Heart left ventricle (tissue), 16 donors: Measurements from ENCODE around the gene ELF4. TPM values are rescaled to one million over a fixed set of nuclear protein-coding genes. Genes with fewer than 3 reads are reported as not detected.

Source experiments
- ATAC-seq, 4 donors: fragments of 200-7000 bp; cut with Tn5 transposase; one replicate each; pipeline ENCODE4 v1.9.1; 2020 to 2022; ENCODE audit warnings: moderate library complexity in 4 of 4, mild to moderate bottlenecking in 3 of 4, moderate number of reproducible peaks in 1 of 4
- DNase-seq, 5 donors: peaks; one replicate each; pipeline ENCODE4 v3.0.0-alpha.2; 2020
- H3K27ac ChIP-seq, 12 donors: fragments of 200-600 bp; sonication (generic) in 4 of 12; one replicate each; pipeline versions ENCODE4 v1.5.0 to v1.8.0; 2016 to 2022; ENCODE audit warnings: mild to moderate bottlenecking in 2 of 12
- H3K27me3 ChIP-seq, 9 donors: fragments of 200-600 bp; sonication (generic) in 2 of 9; one replicate each; pipeline versions ENCODE4 v1.5.1 to v1.8.0; 2016 to 2022; ENCODE audit warnings: mild to moderate bottlenecking in 3 of 9
- H3K36me3 ChIP-seq, 9 donors: fragments of 200-600 bp; sonication (generic) in 2 of 9; one replicate each; pipeline versions ENCODE4 v1.5.0 to v1.8.0; 2018 to 2022; ENCODE audit warnings: mild to moderate bottlenecking in 2 of 9
- H3K4me1 ChIP-seq, 12 donors: fragments of 200-600 bp; sonication (generic) in 4 of 12; one replicate each; pipeline versions ENCODE4 v1.5.0 to v1.8.0; 2016 to 2022; ENCODE audit warnings: mild to moderate bottlenecking in 3 of 12
- H3K4me3 ChIP-seq, 12 donors: fragments of 200-600 bp; sonication (generic) in 4 of 12; one replicate each; pipeline versions ENCODE4 v1.5.0 to v1.8.0; 2017 to 2022; ENCODE audit warnings: mild to moderate bottlenecking in 9 of 12, moderate library complexity in 4 of 12
- H3K9me3 ChIP-seq, 12 donors: fragments of 200-600 bp; sonication (generic) in 4 of 12; one replicate each; pipeline versions ENCODE4 v1.5.0 to v1.8.0; 2016 to 2022; ENCODE audit warnings: mild to moderate bottlenecking in 1 of 12
- POLR2A ChIP-seq, 2 donors: fragments of 450-650 bp; IDR thresholded peaks; one replicate each; pipeline ENCODE4 v1.6.1; 2017; ENCODE audit warnings: antibody characterized with exemption in 2 of 2, mild to moderate bottlenecking in 2 of 2, moderate library complexity in 2 of 2
- WGBS, 4 donors: extraction: QIAGEN DNeasy Blood & Tissue Kit in 2 of 4; methylation state at CpG; one replicate each; pipeline versions ENCODE4 v1.1.5 to v1.1.7; 2013 to 2018; 5-methylcytosine and 5-hydroxymethylcytosine counted together
- intact Hi-C, 10 donors: fragments of 100-400 bp; cut with DNase I; formaldehyde crosslinking; loops; one replicate each; pipeline versions ENCODE4 v1.11.1 to v1.14.2; 2022
- polyA plus RNA-seq, 2 donors: library from polyadenylated mRNA; stranded (reverse); fragments of 200-250 nt; gene quantifications; one replicate each; pipeline ENCODE4 v1.2.3, GENCODE V29; 2013
- total RNA-seq, 9 donors: library from RNA; depleted of rRNA in 2 of 9; stranded (reverse); fragments of >200 nt in 2 of 9; fragmentation: NEBNext Ultra II Directional in 3 of 9; extraction: Animal tissue kit (Norgen Biotek cat#: 25700) in 3 of 9; gene quantifications; one replicate each; pipeline versions ENCODE4 v1.1.0 to v1.2.4, GENCODE V29; 2016 to 2023
- TF ChIP-seq, protein P1 (sequence below), 12 donors: fragments of 200-600 bp; sonication (generic) in 4 of 12; IDR thresholded peaks; one replicate each; pipeline versions ENCODE4 v1.5.0 to v1.8.0; 2018 to 2022; ENCODE audit warnings: antibody characterized with exemption in 12 of 12, mild to moderate bottlenecking in 5 of 12
- donor health status: ischemic (EF 13 %, LVEDD 7.1; RV severe dilation, severe dysfunction).
- donor health status: healthy with polysubstance abuse.
- donor health status: DM: no; HTN: yes; CAD: no.
- donor health status: DM: no; HTN: no; CAD: no.
- donor health status: ischemic (EF 25% LVEDD 6.9; RV normal size, moderate dysfunction).
- donor health status: ischemic (EF 25% LVEDD 5.7; RV mildly dilated, moderate dysfunction).
- donor health status: healthy.
- donor health status: DM: yes; HTN: yes; CAD: no.
- donor health status: ischemic (EF 35%, LVEDD 5.7; RV mildly dilated, moderate dysfunction).
- donor health status: nonischemic (EF 11% LVEDD 7.7; RV severe dilation, severe dysfunction).
- donor health status: DM: yes; HTN: yes; CAD: no.
- donor health status: PGD.
- donor health status: ischemic (EF 29% LVEDD 5.4; RV normal size, mild dysfunction).
- donor health status: nonischemic (EF 23%, LVEDD 6.1; RV moderate dilation, normal function).

The ELF4 gene
- total and polyA plus RNA-seq, 11 donors: 1.3 to 13.7 (median 3.2) TPM

GRCh38 chrX:130015181-130015580 lies 95.1 kb downstream of the ELF4 start:
- intact Hi-C loops: no loop called here
- ATAC-seq: no peak

More at GRCh38 chrX:130015181-130015580, 95.1 kb downstream of the ELF4 start:
- no peak for DNase-seq
- H3K27ac ChIP-seq: no peak overlapping the region
- 84 to 97% (median 93%) methylated on average over 10 to 15 of the region's 15 CpGs for WGBS, 4 donors
- no peak overlapping the region for H3K4me3 ChIP-seq
- TF ChIP-seq, protein P1, sequence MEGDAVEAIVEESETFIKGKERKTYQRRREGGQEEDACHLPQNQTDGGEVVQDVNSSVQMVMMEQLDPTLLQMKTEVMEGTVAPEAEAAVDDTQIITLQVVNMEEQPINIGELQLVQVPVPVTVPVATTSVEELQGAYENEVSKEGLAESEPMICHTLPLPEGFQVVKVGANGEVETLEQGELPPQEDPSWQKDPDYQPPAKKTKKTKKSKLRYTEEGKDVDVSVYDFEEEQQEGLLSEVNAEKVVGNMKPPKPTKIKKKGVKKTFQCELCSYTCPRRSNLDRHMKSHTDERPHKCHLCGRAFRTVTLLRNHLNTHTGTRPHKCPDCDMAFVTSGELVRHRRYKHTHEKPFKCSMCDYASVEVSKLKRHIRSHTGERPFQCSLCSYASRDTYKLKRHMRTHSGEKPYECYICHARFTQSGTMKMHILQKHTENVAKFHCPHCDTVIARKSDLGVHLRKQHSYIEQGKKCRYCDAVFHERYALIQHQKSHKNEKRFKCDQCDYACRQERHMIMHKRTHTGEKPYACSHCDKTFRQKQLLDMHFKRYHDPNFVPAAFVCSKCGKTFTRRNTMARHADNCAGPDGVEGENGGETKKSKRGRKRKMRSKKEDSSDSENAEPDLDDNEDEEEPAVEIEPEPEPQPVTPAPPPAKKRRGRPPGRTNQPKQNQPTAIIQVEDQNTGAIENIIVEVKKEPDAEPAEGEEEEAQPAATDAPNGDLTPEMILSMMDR (IDR thresholded peaks at IDR 0.05): no peak
- TF ChIP-seq POLR2A (IDR thresholded peaks at IDR 0.05): no peak
- peaks cover 0 to 27% (median 8%) of the 10 kb centered on the region in 9 donors for H3K36me3 ChIP-seq
- no peaks in the 10 kb centered on the region for H3K9me3 ChIP-seq
- peaks cover 0 to 13% (median 8%) of the 10 kb centered on the region in 12 donors for H3K4me1 ChIP-seq
- no peaks in the 10 kb centered on the region for H3K27me3 ChIP-seq

Other genes starting within 250 kb of the ELF4 start
- 10 to 100 TPM in 3 of 9 donors, 1 to 10 TPM in 6; 7.3 to 10.6 (median 9.0) TPM for gene UTP14A, start 204.3 kb downstream of the ELF4 start, total RNA-seq
- 10 to 100 TPM in 1 of 2 donors, 1 to 10 TPM in 1; 5.6 to 14.0 TPM for gene UTP14A, start 204.3 kb downstream of the ELF4 start, polyA plus RNA-seq
- gene BCORL1, start 127.9 kb downstream of the ELF4 start, total RNA-seq: 10 to 100 TPM in 2 of 9 donors, 1 to 10 TPM in 7; 5.3 to 11.0 (median 9.0) TPM
- 1 to 10 TPM; 3.3 to 7.5 TPM for gene BCORL1, start 127.9 kb downstream of the ELF4 start, polyA plus RNA-seq
- gene AIFM1, start 55.3 kb upstream of the ELF4 start, total RNA-seq: 100 to 1,000 TPM in 6 of 9 donors, 10 to 100 TPM in 3; 73.7 to 146 (median 109) TPM
- gene AIFM1, start 55.3 kb upstream of the ELF4 start, polyA plus RNA-seq: 100 to 1,000 TPM in 1 of 2 donors, 10 to 100 TPM in 1; 86.7 to 164 TPM
- 1 to 10 TPM in 5 of 9 donors, under 1 TPM in 4; 0.32 to 7.9 (median 1.5) TPM for gene RAB33A, start 61.5 kb upstream of the ELF4 start, total RNA-seq
- gene RAB33A, start 61.5 kb upstream of the ELF4 start, polyA plus RNA-seq: 1 to 10 TPM in 1 of 2 donors, under 1 TPM in 1; 0.23 to 5.8 TPM
- 1 to 10 TPM; 1.3 to 2.6 (median 1.8) TPM for gene ZNF280C, start 158.4 kb upstream of the ELF4 start, total RNA-seq
- gene ZNF280C, start 158.4 kb upstream of the ELF4 start, polyA plus RNA-seq: under 1 TPM; 0.67 to 0.72 TPM
- gene SLC25A14, start 229.4 kb upstream of the ELF4 start, total RNA-seq: 10 to 100 TPM in 2 of 9 donors, 1 to 10 TPM in 7; 5.7 to 10.6 (median 7.0) TPM
- 10 to 100 TPM in 1 of 2 donors, 1 to 10 TPM in 1; 7.1 to 17.7 TPM for gene SLC25A14, start 229.4 kb upstream of the ELF4 start, polyA plus RNA-seq